AG04449 (cell line): ENCODE data around the gene ANKUB1.
A peak's percentile ranks its signal among the peaks of the same experiment; 100 is the strongest.
"Not testable (repeated sequence)": the region's sequence is repeated elsewhere in the genome, so short reads cannot be mapped to it uniquely, and the experiment has no call there.

ENCODE experiments used
- CTCF ChIA-PET: fragments of 350-600 bp; formaldehyde crosslinking; extraction: SDS; loops from one replicate; lab custom pipeline; 2021; ENCODE audit warnings: antibody characterized with exemption; lab: Yijun Ruan, JAX
- POLR2A ChIA-PET: fragments of 400-600, 350-600 bp; formaldehyde crosslinking; extraction: SDS; loops from one replicate; lab custom pipeline; 2020; ENCODE audit warnings: antibody characterized with exemption, inconsistent platforms; lab: Yijun Ruan, JAX
- DNase-seq: peaks from one replicate; pipeline ENCODE4 v3.0.0-alpha.2; 2010; ENCODE audit warnings: low read depth, low spot score
- H3K4me3 ChIP-seq: 2 replicates; pipeline ENCODE4 v1.5.1; 2011; ENCODE audit warnings: low read depth, mild to moderate bottlenecking, control low read depth, low read length
- CTCF ChIP-seq: IDR thresholded peaks from one replicate; pipeline ENCODE4 v1.5.1; 2011; ENCODE audit warnings: mild to moderate bottlenecking, moderate library complexity, low read length, control low read depth, inconsistent platforms; ENCODE audit not compliant: insufficient read depth; ENCODE audit errors: missing control alignments

Gene ANKUB1

DNA sequence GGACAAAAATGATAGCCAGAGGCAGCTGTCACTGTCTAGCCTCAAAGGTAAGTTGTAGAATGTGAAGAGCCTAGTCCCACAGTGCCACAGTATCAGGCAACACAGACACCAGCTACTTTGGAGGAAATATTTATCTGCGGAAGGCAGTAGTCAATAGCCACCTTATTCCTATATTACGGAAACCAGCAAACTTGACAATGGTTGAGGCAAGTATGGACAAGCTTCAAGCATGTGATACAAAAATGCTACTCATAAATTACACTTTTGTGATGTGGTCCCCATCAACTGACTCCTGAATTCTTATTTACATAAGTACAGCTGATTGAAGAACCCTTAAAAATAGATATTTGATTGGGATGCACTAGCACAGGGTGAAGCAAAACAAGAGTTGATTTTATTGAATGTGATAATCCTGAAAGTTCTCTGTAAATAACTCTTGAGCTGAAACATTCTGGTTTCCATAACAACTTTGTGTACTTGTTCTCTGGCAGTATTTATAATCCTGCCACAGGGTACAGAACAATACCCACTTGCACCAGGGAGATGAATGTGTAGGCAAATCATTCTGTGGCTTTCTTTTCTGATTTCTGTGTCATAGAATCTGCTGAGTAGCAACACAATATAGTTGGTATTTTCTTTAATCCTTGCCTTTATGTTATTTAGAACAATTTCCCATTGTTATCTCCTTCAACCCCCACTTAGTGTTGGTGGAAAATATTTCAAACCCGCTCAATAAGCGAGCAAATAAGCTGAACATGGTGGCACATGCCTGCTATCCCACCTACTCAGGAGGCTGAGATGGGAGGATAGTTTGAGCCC is at the start of gene ANKUB1:
Gene ANKUB1 (minus strand): TSS at position 103 of the 819 bp plus-strand sequence. CDS start 188 bp downstream, outside the sequence.
- POLR2A ChIA-PET = no interaction called here
- CTCF ChIA-PET = interaction anchor here (1.0 to 2.2 kb wide), 5 partner anchors 16 to 299 kb away, joined by 5 to 12 read pairs (median 6); no protein-coding TSS in a partner anchor
- no peak for TF ChIP-seq CTCF
- no peak for DNase-seq
- H3K4me3 ChIP-seq = no peak within 1 kb of the TSS

GRCh38 chr3:149839896-149840295 is 47.5 kb upstream of the ANKUB1 start:
- H3K4me3 ChIP-seq = no peak overlapping the region
- POLR2A ChIA-PET = no interaction called here
- CTCF ChIA-PET = interaction anchor here (1.6 to 2.8 kb wide), 2 partner anchors 40 to 68 kb away, joined by 6 to 11 read pairs; no protein-coding TSS in a partner anchor
- DNase-seq = no peak
- TF ChIP-seq CTCF = no peak

GRCh38 chr3:149839469-149839868 is 47.1 kb upstream of the ANKUB1 start:
- POLR2A ChIA-PET = not testable (repeated sequence)
- CTCF ChIA-PET = interaction anchor here (1.6 to 2.8 kb wide), 2 partner anchors 41 to 67 kb away, joined by 6 to 11 read pairs; no protein-coding TSS in a partner anchor

GRCh38 chr3:149838491-149838890 is 46.1 kb upstream of the ANKUB1 start:
- POLR2A ChIA-PET, H3K4me3 ChIP-seq, DNase-seq, CTCF ChIA-PET: not testable (repeated sequence)

More at GRCh38 chr3:149839469-149839868, 47.1 kb upstream of the ANKUB1 start:
- H3K4me3 ChIP-seq, DNase-seq: not testable (repeated sequence)

DNA sequence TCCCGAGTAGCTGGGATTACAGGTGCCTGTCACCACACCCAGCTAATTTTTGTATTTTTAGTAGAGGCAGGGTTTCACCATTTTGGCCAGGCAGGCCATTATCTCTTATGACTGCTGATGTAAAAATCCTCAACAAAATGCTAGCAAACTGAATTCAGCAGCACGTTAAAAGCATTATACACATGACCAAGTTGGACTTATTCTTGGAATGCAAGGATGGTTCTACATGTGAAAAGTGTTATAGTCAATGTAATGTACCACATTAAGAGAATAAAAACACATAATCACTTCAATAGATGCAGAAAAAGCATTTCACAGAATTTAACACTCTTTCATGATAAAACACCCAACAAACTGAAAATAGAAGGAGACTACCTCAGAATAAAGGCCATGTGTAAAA is 40.9 kb upstream of the ANKUB1 start:
- H3K4me3 ChIP-seq = no peak overlapping the region
- ChIA-PET CTCF (interaction anchor here (0.6 kb wide), 1 partner anchor 25 kb away, joined by 3 read pairs; no protein-coding TSS in a partner anchor), POLR2A (no interaction called here)
- no peak for DNase-seq
- TF ChIP-seq CTCF = no peak

DNA sequence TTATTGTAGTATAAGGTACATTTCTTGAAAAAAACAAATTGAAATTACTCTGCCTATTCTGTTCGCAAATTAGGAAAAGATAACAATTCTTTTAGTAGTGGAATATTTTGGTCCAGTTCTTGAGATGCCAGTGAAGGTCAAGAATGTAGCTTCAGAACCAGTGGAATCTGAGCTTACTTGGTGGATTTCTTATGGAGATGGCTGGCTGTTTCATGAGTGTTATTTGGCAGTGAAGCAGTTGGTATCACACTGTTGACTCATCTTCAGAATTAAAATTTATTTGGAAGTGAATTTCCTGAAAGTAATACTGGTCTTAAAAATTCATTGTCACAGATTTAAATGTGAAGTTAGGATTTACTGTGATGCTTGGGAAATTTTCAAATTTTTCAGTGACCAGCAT is 39.7 kb upstream of the ANKUB1 start:
- POLR2A ChIA-PET = no interaction called here
- peak; percentile 38 for DNase-seq
- no peak for TF ChIP-seq CTCF
- H3K4me3 ChIP-seq = no peak overlapping the region
- CTCF ChIA-PET = interaction anchor here (0.5 kb wide), 1 partner anchor 24 kb away, joined by 3 read pairs; no protein-coding TSS in a partner anchor

DNA sequence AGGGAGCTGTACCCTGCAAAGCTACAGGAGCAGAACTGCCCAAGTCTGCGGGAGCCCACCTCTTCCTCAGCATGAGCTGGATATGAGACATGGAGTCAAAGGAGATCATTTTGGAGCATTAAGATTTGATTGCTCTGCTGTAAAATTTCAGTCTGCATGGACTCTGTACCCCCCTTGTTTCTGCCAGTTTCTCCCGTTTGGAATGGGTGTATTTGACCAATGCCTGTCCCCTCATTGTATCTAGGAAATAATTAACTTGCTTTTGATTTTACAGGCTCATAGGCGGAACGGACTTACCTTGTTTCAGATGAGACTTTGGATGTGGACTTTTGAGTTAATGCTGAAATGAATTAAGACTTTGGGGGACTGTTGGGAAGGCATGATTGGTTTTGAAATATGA is 39.0 kb upstream of the ANKUB1 start:
- no peak for TF ChIP-seq CTCF
- DNase-seq = no peak
- POLR2A ChIA-PET = no interaction called here
- H3K4me3 ChIP-seq = no peak overlapping the region
- CTCF ChIA-PET = no interaction called here
